HepG2 (cell line): Measurements from ENCODE around the gene PIGZ. TPM values are rescaled to one million over a fixed set of nuclear protein-coding genes. Genes with fewer than 3 reads are reported as not detected.

ENCODE experiments used
- ARID3A ChIP-seq: IDR thresholded peaks from 2 replicates; pipeline ENCODE4 v1.6.1; 2012; ENCODE audit warnings: low read depth, low read length, improper control_type of control experiment
- ASH2L ChIP-seq: fragments of 300-600, 200-600 bp; sonication (generic); IDR thresholded peaks from 2 replicates; pipeline ENCODE4 v1.7.0; 2017; ENCODE audit warnings: low read depth, mild to moderate bottlenecking, moderate library complexity, mixed read lengths, low read length; ENCODE audit not compliant: insufficient read length
- ATF1 ChIP-seq: IDR thresholded peaks from 2 replicates; pipeline ENCODE4 v1.6.1; 2016; ENCODE audit warnings: mild to moderate bottlenecking, control low read depth
- DRAP1 ChIP-seq: IDR thresholded peaks from 2 replicates; pipeline ENCODE4 v1.6.1; 2016; ENCODE audit warnings: missing genetic modification reagents, missing compliant biosample characterization
- DZIP1 ChIP-seq: sonication (generic); formaldehyde crosslinking; IDR thresholded peaks from 2 replicates; pipeline ENCODE4 v1.5.0; 2020; ENCODE audit warnings: mild to moderate bottlenecking, missing genetic modification reagents
- HDAC1 ChIP-seq: sonication (generic); formaldehyde crosslinking; IDR thresholded peaks from 2 replicates; pipeline ENCODE4 v1.5.1; 2020; ENCODE audit warnings: mild to moderate bottlenecking, missing genetic modification reagents
- HNF4A ChIP-seq: sonication (generic); formaldehyde crosslinking; IDR thresholded peaks from 2 replicates; pipeline ENCODE4 v1.4.0; 2020; ENCODE audit warnings: missing genetic modification reagents
- MXI1 ChIP-seq: IDR thresholded peaks from 3 replicates; pipeline ENCODE4 v1.6.1; 2012; ENCODE audit warnings: low read depth, low read length, inconsistent platforms, borderline replicate concordance
- NR1H2 ChIP-seq: sonication (generic); formaldehyde crosslinking; IDR thresholded peaks from 2 replicates; pipeline ENCODE4 v1.8.1; 2022; ENCODE audit warnings: low read depth, missing genetic modification reagents, borderline replicate concordance
- POLR2G ChIP-seq: fragments of 200-400 bp; formaldehyde crosslinking; IDR thresholded peaks from 2 replicates; pipeline ENCODE4 v1.6.1; 2018; ENCODE audit warnings: mild to moderate bottlenecking, low read depth, low read length, moderate library complexity
- SNAI1 ChIP-seq: sonication (generic); formaldehyde crosslinking; IDR thresholded peaks from 2 replicates; pipeline ENCODE4 v1.5.0; 2020; ENCODE audit warnings: mild to moderate bottlenecking, missing genetic modification reagents, borderline replicate concordance
- ZFYVE20 ChIP-seq: sonication (generic); formaldehyde crosslinking; IDR thresholded peaks from 2 replicates; pipeline ENCODE4 v1.8.0; 2023; ENCODE audit warnings: low read depth, mild to moderate bottlenecking, moderate library complexity, missing genetic modification reagents, borderline replicate concordance
- ZNF407 ChIP-seq: sonication (generic); formaldehyde crosslinking; IDR thresholded peaks from one replicate; pipeline ENCODE4 v1.5.1; 2020; ENCODE audit warnings: mild to moderate bottlenecking, missing genetic modification reagents; ENCODE audit errors: not compliant biosample characterization
- ZNF788 ChIP-seq: sonication (generic); formaldehyde crosslinking; IDR thresholded peaks from 2 replicates; pipeline ENCODE4 v1.5.0; 2020; ENCODE audit warnings: mild to moderate bottlenecking, missing genetic modification reagents, borderline replicate concordance
- ZNF891 ChIP-seq: sonication (generic); formaldehyde crosslinking; IDR thresholded peaks from 2 replicates; pipeline ENCODE4 v1.5.0; 2020; ENCODE audit warnings: mild to moderate bottlenecking, missing genetic modification reagents
- polyA plus RNA-seq, 8 experiments: library from polyadenylated mRNA; depleted of rRNA in 3 of 8; stranded (reverse) in 7 of 8; unstranded in 1 of 8; fragments of >200 nt; fragmentation: Illumina TruSeq in 4 of 8; extraction: Trizol in 4 of 8; gene quantifications; 2 replicates each; pipeline versions ENCODE4 v1.2.1 to v1.2.3, GENCODE V29; 2011 to 2016; ENCODE audit warnings: low read depth in 4 of 8, missing spikeins in 1 of 8, mixed read lengths in 1 of 8; ENCODE audit not compliant: insufficient read depth in 1 of 8
- total RNA-seq, 5 experiments: library from RNA; depleted of rRNA; stranded (reverse); fragments of >200 nt; fragmentation: Illumina TruSeq; extraction: Trizol; gene quantifications; 2 replicates each; pipeline ENCODE4 v1.2.3, GENCODE V29; 2016; ENCODE audit warnings: low read depth in 1 of 5

PIGZ gene
- total and polyA plus RNA-seq, 2 of the 13 experiments (the other 11 are each of a cell fraction or from before 2014, with no cell fraction given) = 4.7 to 60.5 TPM

- TF ChIP-seq HDAC1 (CRISPR knock-in tag) (peak; percentile 65), HNF4A (peak; percentile 96), DZIP1 (CRISPR knock-in tag) (no peak), ASH2L (peak; percentile 41), ZFYVE20 (no peak), ZNF891 (CRISPR knock-in tag) (no peak), MXI1 (0 out of 3 replicates have a peak, but pooled peaks have one; percentile 29), SNAI1 (CRISPR knock-in tag) (no peak), ZNF407 (CRISPR knock-in tag) (no peak), POLR2G (peak; percentile 35; the same call in 1 of the 2 replicates), ATF1 (CRISPR knock-in tag) (peak; percentile 24; the same call in 1 of the 2 replicates), ARID3A (0 out of 2 replicates have a peak, but pooled peaks have one; percentile 16), ZNF788 (no peak; the same call in 1 of the 2 replicates), NR1H2 (no peak), DRAP1 (no peak)
These were observed 13.0 kb upstream of the PIGZ start (continued) for GRCh38 chr3:196981657-196982056.
